HG03571 (cell line): ENCODE measurements around the gene JAZF1.

Experiments
- ATAC-seq: cut with Tn5 transposase; IDR thresholded peaks from one replicate; pipeline ENCODE4 v1.9.1; 2021; ENCODE audit not compliant: unreplicated experiment

Gene JAZF1

DNA sequence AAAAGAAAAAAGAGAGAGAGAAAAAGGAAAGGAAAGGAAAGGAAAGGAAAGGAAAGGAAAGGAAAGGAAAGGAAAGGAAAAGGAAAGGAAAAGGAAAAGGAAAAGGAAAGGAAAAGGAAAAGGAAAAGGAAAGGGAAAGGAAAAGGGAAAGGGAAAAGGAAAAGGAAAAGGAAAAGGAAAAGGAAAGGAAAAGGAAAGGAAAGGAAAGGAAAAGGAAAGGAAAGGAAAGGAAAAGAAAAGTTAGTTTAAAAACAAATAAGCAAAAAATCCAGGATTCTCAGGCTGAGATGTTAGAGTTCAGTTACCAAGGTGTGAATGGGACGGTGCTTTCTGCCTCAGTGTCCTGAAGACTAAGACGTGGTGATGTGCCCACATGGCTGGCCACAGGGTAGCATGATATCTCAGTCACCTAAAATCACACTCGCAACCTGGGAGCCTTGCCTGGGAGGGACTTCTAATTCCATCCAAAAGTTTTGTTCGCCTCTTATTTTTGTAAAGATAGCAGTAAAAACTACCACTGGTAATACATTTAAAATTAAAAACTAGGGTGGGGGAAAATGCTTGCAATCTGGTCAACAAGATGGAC is 70.1 kb downstream of the JAZF1 start:
- no peak for ATAC-seq

DNA sequence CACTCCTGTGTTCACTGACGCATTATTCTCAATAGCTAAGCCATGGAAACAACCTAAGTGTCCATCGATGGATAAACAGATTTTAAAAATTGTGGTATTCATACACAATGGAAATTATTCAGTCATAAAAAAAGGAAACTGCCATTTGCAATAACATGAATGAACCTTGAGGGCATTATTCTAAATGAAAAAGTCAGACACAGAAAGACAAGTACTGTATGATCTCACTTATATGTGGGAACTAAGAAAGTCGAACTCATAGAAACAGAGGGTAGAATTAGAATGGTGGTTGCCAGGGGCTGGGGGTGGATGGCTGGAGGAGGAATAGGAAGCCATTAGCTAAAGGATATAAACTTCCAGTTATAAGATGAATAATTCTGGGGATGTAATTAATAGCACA is 71.8 kb downstream of the JAZF1 start:
- no peak for ATAC-seq

DNA sequence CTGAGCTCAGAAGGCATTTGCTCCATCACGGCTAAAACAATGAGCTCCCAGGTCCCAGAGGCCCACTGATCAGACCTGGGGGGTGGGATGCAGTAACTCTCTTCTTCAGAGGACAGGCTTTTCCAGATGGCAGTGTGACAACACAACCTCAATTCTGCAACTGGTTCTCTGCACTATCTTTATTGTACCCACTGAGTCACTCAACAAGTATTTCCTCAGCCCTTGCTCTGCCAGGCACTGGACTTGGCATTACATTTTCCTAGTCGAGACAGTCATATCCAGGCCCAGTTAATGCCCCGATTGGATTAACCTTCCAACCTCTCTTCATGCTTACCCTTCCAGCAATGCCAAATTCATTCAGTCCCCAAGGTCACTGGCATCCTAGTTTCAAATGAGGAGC is 72.6 kb downstream of the JAZF1 start:
- ATAC-seq = no peak

DNA sequence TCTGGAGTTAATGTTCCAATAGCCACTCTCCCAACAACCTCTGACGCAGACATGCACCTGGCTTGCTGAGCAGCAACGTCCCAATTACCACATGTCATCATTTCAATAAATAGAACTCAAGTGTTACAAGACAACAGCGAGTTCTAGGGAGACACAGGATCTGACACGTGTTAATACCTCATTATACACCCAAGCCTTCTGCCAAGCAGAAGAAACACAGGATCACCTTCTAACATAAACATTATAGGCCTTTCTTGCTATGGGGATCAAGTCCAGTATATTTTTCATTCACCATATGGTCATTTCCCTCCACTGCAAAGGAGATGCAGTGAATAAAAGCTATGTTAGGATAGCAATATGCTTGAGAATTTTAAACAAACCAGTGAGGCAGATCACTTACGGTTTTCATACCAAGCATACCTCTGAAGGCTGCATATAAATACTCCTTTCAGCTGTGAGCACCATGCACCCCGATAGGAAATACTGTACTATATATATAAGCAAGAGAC is 74.2 kb downstream of the JAZF1 start:
- no peak for ATAC-seq

DNA sequence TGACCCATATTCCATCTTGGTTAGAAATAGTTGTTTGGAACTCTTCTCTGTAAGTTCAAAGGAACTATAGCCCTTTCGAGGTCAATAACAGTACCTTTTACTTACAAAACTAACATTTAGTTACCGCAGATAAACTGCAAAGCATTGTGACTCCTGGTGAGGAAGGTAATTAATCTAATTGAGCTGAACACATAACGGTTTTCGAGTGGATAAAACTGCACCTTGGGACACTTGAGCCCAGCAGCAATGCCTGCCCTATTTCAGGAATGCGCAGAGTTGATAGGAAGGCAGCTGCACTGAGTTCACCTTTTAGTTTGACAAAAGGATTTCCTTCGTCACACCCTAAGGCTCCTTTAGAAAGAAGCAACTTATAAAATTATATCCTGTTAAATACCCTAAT is 75.4 kb downstream of the JAZF1 start:
- ATAC-seq = no peak

DNA sequence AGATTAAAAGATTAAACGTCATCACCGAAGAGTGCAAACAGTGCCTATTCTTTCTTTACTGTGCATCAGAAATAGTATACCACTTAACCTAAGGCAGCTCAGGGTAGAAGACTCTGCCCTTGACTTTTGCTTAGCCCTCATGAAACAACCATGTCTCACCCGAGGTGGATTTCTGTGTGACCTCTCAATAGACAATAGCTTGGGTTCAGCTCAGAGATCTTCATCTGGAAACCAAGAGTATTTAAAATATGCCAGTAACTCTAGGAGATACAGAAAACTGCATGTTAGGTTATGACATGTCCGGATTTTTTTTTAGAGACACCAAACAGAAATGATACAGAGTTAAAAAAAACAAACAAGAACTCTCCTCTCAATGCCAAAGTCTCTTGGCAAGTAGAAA is 75.8 kb downstream of the JAZF1 start:
- ATAC-seq = no peak

DNA sequence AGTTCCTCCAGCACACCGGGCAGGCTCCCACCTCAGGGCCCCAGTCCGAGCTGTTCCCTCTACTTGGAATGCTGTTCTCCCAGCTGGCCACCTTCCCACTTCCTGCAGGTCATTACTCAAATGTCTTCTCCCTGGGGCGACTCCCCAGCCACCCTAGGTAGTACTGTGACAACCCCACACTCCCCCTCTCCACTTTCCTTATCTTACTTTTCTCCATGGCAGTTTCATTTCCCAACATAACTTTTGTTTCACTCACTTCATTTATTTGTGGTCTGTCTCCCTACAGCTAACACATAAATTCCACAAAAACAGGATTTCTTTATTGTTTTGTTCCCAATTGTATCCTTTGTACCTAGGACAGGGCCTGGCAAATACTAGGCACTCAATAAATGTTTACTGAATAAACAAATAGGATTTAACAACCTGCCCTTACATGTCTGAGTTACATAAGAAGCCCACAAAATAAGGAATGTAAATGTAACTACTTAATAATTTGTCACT is 76.5 kb downstream of the JAZF1 start:
- no peak for ATAC-seq

DNA sequence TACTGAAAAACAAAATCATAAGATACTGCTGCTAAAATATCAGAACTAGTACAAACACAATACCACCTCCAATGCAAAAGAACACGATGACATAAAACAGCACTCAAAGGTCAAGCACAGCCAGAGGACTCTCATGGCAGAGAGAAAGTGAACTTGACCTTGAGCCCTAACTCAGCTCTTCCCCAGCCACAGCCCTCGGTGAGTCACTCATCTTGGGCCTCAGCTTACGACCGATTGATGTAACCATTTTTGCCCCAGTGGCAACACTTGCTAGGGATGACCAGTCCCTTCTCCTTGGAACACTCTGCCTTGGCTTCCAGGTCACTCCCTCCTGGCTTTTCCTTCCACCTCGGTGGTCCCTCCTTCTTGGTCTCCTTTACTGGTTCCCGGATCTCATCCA is 77.8 kb downstream of the JAZF1 start:
- no peak for ATAC-seq

DNA sequence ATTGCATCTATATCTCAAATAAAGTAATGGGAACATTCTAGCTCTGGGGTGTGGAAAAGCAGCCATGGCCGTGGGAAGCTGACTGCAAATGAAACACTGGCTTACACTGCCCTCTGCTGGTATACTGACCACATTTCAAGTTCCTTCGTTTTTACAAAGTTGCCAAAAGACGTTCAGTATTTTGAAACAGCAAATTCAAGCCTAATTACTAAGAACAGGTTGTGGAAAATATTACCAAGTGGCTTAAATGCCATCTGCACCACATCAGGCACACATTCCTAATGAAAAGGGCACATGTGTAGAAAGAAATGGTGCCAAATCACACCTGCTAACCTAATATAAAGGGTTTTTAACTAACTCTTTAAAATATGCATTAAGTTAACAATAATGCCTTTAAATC is 83.9 kb downstream of the JAZF1 start:
- ATAC-seq = no peak

DNA sequence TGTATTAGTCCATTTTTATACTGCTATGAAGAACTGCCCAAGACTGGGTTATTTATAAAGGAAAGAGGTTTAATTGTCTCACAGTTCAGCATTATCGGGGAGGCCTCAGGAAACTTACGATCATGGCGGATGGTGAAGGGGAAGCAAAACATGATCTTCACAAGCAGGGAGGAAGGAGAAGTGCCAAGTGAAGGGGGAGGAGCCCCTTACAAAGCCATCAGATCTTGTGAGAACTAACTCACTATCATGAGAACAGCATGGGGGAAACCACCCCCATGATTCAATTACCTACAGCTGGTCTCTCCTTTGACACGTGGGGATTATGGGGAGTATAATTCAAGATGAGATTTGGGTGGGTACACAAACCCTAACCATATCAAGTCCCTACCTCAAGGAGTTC is 85.4 kb downstream of the JAZF1 start:
- ATAC-seq = no peak

DNA sequence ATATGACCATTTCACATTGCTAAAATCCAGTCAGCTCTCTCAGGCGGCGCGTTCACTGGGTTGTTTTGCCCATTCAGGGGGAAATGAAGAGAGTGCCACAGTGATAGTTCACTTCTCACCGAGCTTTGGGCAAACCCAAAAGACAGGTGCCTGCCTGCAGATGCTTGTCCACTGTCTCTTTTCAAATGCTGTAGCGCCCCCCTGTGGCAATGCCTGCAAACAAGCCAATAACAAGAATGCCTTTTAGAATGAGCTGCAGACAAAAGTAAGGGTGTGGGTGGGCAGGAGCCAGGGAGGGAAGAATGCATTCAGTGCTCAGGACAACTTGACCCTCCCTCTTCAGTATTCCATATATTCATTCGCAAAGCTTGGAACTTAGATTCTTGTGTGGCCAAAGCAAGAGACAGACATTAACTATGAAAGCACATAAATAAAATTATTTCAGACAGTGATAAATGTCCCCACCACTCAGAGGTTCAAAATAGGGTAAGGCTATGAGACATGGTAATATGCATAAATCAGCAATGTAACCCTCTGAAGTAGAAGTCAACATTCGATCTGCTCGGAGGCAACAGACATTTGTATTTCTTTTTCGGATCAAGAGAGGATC is 86.9 kb downstream of the JAZF1 start:
- no peak for ATAC-seq

DNA sequence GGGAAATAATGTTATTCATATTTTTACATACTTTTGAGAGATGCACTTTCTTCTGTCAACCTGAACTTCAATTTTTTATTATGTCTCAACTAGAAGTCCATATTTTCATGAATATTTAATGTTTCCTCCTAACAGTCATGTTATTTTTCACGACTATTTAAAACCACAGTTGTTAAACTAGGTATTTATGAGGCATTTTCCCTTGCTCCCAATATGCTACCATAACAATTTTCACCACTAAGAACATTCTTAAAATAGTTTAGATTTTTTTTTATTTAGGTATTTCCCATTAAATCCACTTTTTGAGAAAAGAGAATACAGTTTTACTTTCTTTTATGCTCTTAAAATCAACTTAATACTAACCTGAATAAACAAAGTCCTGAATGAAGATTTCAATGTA is 89.4 kb downstream of the JAZF1 start:
- no peak for ATAC-seq

DNA sequence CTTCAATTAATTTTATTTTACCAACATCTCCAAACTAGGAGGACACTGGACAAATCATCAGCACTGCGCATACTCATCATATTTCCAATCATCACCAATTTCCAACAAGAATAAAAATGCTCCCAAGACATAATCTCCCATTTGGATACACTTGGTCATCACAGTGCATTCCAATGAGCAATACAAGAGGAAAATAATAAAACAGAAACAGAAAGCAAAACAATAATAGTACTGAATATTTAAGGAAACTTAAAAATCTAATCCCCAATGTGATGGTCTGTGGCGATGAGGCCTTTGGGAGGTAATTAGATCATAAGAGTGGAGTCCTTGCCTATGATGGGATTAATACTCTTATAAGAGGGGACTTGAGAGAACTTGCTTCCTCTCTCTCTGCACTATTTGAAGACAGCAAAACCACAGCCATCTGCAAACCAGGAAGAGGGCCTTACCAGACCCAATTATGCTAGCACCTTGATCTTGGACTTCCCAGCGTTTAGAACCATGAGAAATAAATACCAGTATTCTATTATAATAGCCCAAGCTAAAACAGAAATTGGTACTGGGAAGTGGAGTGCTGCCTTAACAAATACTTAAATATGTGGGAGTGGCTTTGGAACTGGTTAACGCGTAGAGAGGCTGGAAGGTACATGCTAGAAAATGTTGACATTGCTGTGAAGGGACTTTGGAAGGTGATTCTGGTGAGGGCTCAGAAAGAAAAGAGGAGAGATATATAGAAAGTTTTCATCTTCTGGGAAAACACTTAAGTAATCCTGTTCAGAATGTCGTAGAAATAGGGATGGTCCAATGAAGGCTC is 91.5 kb downstream of the JAZF1 start:
- ATAC-seq = no peak

DNA sequence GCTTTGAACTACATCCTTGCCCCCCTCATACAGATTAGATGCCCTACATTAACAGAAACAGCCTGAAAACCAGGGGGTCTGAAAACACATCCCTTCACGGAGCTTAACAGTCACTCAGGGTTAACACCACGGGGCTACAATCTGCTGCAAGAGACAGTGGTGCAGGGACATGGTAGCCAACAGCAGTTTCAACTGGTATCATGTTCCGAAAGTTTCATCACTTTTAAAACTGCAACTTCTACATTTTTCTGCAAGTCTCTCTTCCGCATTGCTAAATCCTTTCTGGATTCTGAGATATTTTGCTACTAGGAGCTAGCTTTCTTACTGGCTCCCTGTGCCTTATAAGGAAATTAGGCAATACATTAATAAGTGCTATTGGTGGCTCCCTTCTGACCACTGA is 92.6 kb downstream of the JAZF1 start:
- ATAC-seq = no peak

DNA sequence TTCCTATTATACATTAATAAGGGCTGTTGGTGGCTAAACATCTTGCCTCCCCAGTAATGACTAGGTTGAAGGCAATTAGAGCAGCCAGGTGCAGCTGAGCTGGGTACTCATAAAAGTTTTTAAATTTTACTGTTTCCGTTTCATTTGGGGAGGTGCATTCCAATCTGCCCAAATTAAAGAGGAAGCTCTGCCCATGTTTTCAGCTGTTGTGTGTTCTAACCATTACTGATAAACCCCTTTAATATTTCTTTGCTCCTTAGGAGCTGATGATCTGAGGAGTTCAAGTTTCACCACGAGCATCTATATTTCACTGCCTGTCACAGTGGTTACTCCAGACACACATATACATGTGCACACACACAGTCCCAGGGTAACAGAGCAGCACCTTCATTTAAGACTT is 94.4 kb downstream of the JAZF1 start:
- ATAC-seq = no peak

DNA sequence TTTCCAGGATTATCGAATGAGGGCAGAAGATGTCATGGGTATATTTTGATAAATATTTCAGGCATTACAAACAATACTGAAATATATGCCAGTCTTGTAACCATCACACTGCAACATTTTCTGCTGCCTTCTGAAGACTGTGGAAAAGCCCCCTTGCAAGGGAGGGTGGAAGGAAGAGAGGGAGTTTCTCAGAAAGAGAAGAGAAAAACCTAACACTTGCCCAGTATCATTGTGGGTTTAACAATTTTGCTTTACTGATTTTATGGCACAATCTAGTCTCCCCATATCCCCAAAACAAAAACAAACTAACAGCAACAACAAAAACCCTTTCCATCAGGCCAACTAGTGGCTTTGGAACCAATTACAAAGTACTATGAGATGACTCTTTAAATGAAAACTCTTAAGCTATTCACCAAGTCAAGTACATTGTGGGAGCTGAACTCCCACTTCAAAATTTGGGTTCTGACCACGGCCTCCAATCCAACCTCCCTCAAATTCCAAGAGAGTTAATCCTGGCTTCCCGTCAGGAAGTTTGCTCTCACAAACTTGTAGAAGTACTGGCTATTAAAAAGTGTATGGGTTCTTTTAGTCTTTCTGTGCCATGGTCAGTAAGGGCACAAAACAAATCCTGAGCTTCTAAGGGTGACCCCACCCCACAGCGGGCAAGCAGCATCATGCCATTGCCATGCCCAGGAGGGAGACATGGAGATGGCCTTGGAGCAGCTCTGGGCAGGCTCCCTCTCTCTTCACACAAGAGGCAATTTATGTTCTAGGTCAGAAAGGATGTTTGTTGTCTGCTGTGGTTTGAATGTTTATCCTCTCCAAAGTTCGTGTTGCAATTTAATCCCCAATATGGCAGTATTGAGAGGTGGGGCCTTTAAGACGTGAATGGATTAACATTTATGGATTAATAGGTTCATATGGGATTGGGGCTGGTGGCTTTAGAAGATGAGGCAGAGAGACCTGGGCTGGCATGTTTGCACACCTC is 96.3 kb downstream of the JAZF1 start:
- ATAC-seq = no peak

DNA sequence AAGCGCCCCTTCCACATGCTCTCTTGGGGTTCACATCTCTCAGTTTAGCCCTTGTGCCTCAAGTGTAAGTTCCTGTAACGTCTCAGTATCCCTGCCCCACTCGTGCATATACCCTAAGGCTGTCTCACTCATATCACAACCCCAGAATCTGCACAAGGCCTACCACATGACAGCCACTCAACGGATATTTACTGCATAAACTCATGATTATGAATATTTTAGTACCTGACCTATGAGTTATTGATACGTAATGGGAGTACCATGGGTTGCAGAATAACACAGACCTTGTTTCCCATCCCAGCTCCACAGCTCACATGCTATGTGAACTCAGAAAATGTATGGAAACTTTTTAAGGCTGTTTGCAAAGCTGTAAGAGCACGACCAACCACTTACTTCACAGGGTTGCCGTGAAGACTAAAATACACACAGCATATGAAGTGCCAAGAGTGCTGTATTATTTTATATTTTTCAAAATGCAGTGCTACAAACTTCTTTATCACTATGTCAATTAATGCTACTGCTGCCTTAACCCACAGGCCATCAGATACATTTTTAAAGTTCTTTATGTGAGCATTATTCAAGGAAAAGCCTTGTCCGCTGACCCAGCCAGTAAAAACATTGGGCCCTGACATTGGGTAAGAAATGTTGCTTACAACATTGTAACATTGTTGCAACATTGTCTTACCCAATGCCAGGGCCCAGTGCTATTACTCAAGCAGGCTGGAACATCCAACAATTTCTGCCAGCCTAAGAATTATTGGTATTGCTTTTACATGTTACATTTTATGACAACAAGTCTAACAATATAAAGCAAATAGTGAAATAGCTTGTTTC is 97.2 kb downstream of the JAZF1 start:
- no peak for ATAC-seq

DNA sequence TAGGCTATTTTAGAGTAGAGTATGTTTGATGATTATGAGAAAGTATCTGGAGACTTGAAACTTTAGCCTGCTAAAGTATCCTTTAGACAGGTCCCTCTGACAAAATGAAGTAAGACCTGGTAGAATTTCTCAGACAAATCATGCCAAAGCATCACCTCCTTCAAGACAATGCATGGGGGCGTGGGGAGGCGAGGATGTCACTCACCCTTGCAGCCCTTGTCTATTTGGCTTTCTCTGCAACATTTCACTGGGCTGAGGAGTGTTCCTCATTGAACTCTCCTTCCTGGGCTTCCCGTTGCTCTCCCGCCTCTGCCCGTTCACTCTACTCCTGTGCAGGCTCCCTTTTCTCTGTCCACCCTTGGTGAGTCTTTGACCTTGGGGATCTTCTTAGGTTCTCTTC is 98.5 kb downstream of the JAZF1 start:
- no peak for ATAC-seq

DNA sequence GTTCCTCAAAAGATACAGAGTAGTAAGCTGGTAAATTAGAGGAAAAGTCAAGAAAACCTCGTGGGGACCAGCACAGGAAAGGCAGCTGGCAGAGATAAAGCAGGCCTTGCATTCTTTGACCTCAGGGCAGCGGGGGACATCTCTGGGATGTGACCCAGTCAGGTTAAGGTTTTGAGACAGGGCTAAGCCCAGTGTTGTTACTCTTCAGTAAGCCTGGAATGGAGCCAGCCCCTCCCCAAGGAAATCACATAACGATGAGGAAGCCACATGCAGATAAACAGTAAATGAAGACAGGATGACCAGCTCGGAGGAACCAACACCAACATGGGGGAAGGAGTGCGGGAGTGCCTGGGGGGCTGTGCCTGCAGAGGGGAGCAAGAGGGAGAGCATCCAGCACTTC is 99.6 kb downstream of the JAZF1 start:
- no peak for ATAC-seq
